Measurements from ENCODE around the gene ECSIT.

DNA sequence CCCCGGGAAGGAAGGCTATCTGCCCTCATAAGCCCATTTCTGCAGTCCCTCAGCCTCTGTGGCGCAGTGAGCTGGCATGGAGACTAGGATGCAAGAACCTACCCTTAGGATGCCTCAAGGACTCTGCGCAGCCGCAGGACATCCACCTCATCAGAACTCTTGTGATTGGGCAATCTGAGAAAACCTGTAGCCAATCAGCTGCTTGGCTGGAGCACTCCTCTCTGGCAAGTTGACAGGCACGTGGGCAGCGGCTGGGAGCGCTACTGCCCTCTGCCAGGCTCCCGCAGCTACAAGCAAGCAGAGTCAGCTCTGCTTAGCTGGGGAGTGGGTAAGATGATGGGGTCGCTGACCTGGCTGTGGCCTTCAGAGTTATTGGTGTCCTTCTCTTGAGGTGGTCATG, 1.5 kb upstream of the ECSIT start:
- no peak for TF ChIP-seq SUZ12 (IDR thresholded peaks at IDR 0.05; ENCODE audit: extremely low read depth, insufficient read depth, insufficient read length)
- no peak for TF ChIP-seq YY1 (IDR thresholded peaks at IDR 0.05; ENCODE audit: insufficient read depth, insufficient read length)

Data from NT2/D1 (cell line).